BE2C (cell line): ENCODE data around the gene SDE2.
"Not testable (repeated sequence)": the region's sequence is repeated elsewhere in the genome, so short reads cannot be mapped to it uniquely, and the experiment has no call there.

Source experiments
- DNase-seq: peaks from one replicate; pipeline ENCODE4 v3.0.0-alpha.2; 2020
- H3K27me3 ChIP-seq: fragments of 250-450 bp; sonication (Bioruptor Pico); 2 replicates; pipeline ENCODE4 v1.5.1; 2020; ENCODE audit warnings: mild to moderate bottlenecking
- H3K36me3 ChIP-seq: fragments of 250-450 bp; sonication (Bioruptor Pico); 2 replicates; pipeline ENCODE4 v1.5.1; 2020; ENCODE audit warnings: mild to moderate bottlenecking
- H3K4me1 ChIP-seq: fragments of 250-450 bp; sonication (Bioruptor Pico); 2 replicates; pipeline ENCODE4 v1.5.1; 2020
- H3K4me3 ChIP-seq: 2 replicates; pipeline ENCODE4 v1.5.1; 2011; ENCODE audit warnings: low read depth, low read length
- H3K9me3 ChIP-seq: fragments of 250-450 bp; sonication (Bioruptor Pico); 2 replicates; pipeline ENCODE4 v1.5.1; 2020
- TF ChIP-seq, protein P1 (sequence below): IDR thresholded peaks from 2 replicates; pipeline ENCODE4 v1.5.1; 2012; ENCODE audit warnings: mild to moderate bottlenecking, low read depth, low read length

Gene SDE2

DNA sequence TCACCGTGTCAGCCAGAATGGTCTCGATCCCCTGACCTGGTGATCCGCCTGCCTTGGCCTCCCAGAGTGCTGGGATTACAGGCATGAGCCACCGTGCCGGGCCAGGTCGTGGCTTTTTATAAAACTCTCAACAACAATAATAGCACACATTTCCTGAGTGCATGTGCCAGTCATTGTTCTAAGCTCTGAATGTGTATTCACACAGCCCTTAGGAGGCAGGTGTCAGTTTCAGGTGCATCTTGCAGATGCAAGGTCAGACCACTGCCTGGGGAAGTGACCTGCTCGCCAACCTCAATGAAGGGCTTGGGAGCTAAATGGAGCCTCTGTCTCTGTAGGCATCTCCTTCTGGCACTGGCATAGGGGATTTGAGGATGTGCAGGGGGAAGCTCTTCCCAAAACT is 56.6 kb downstream of the SDE2 start:
- H3K4me1 ChIP-seq = no peaks in the 10 kb centered on the region
- H3K36me3 ChIP-seq = no peaks in the 10 kb centered on the region
- no peaks in the 10 kb centered on the region for H3K27me3 ChIP-seq
- H3K4me3 ChIP-seq = no peak overlapping the region
- TF ChIP-seq, protein P1, sequence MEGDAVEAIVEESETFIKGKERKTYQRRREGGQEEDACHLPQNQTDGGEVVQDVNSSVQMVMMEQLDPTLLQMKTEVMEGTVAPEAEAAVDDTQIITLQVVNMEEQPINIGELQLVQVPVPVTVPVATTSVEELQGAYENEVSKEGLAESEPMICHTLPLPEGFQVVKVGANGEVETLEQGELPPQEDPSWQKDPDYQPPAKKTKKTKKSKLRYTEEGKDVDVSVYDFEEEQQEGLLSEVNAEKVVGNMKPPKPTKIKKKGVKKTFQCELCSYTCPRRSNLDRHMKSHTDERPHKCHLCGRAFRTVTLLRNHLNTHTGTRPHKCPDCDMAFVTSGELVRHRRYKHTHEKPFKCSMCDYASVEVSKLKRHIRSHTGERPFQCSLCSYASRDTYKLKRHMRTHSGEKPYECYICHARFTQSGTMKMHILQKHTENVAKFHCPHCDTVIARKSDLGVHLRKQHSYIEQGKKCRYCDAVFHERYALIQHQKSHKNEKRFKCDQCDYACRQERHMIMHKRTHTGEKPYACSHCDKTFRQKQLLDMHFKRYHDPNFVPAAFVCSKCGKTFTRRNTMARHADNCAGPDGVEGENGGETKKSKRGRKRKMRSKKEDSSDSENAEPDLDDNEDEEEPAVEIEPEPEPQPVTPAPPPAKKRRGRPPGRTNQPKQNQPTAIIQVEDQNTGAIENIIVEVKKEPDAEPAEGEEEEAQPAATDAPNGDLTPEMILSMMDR = no peak
- no peaks in the 10 kb centered on the region for H3K9me3 ChIP-seq
- DNase-seq = no peak

DNA sequence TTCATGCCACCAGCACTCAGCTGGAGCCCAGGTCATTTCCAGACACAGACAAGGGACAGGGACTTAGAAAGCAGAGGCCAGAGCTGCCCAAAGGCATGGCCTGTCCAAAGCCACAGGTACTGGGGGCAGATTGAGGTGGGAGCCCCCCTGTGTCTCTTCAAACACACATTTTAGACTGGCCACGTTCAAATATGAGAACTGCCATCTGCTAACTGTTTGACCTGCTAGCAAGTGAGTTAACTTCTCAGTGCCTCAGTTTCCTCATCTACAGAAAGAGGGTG is 57.3 kb downstream of the SDE2 start:
- H3K27me3 ChIP-seq = no peaks in the 10 kb centered on the region
- no peaks in the 10 kb centered on the region for H3K36me3 ChIP-seq
- no peak for DNase-seq
- no peak overlapping the region for H3K4me3 ChIP-seq
- no peaks in the 10 kb centered on the region for H3K9me3 ChIP-seq
- H3K4me1 ChIP-seq = no peaks in the 10 kb centered on the region
- TF ChIP-seq, protein P1 = no peak

DNA sequence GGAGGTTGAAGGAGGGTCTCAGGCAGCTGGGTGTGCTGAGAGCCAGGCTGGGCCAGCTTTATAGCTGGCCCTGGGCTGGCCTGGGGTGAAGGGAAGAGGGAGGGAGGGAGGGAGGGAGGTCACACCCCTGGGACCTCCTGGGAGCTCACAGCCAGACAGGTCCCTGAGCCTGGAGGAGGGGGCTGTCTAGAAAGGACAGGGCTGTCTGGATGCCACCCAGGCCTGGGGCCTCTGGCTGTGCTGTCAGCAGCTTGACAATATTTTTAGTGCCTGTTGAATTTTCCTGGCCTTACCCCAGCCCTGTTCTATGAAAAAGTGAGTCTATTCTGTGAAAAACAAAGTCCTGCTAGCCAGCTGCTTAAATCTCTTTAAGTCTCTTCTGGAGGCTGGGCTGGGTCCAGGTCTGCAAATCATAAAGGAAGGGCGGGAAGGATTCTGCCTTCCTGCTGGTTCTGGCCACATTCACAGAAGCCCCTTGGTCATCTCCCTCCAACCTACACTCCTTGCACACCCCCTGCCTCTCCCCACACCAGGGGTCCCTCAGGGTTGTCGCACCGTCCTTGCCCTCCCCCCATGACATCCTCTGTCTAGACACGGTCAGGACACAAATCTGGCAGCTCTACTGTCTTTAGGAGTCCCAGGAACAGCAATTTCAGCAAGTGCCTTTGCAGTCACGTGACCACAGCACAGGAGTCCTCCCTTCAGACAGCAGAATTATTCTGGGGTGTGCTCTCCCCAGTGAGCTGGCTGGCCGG is 57.8 kb downstream of the SDE2 start, which contains the start of gene LEFTY2:
TSS of gene LEFTY2 (minus strand) at position 34 of the 755 bp plus-strand sequence. CDS start 80 bp downstream, outside the sequence.
- DNase-seq = no peak
- Histone ChIP-seq H3K9me3 (no peaks in the 10 kb centered on the region), H3K4me3 (no peak within 1 kb of the TSS), H3K36me3 (no peaks in the 10 kb centered on the region), H3K27me3 (no peaks in the 10 kb centered on the region), H3K4me1 (no peaks in the 10 kb centered on the region)
- TF ChIP-seq, protein P1 = no peak

DNA sequence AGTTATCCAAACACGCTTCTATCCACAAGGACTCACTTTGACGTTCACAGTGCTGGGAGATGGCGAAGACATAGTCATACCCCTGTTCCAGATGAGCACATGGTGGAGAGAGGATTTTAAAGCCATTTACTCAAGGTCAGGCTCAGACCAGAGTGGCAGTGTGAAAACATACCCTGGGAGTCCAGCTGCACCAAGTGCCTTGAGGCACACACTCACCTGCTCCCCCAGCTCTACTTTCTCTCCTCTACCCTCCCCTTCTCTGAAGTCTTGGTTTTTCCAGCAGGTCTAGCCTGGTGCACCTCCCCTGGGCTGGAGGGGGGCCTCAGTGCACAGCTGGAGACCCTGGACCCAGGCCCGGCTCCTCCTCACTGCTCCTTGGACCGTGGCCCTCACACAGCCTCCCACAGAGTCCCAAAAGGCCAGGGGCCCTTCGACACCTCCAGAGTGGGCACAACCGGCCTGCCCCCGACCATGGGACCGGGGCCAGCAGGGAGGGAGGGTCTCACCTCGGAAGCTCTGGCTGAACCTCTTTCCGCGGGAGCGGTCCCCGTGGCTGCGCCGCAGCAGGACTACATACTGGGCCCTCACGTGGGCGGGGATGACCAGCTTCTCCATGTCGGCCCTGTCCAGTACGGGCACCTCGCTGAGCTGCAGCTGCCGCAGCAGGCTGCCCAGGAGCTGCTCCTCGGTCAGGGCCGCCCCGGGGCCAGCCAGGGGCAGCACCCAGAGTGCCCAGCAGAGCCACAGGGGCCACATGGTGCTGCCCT is 58.6 kb downstream of the SDE2 start:
- TF ChIP-seq, protein P1 = no peak
- Histone ChIP-seq H3K4me3 (no peak overlapping the region), H3K27me3 (no peaks in the 10 kb centered on the region), H3K36me3 (no peaks in the 10 kb centered on the region), H3K9me3 (no peaks in the 10 kb centered on the region), H3K4me1 (no peaks in the 10 kb centered on the region)
- DNase-seq = no peak

DNA sequence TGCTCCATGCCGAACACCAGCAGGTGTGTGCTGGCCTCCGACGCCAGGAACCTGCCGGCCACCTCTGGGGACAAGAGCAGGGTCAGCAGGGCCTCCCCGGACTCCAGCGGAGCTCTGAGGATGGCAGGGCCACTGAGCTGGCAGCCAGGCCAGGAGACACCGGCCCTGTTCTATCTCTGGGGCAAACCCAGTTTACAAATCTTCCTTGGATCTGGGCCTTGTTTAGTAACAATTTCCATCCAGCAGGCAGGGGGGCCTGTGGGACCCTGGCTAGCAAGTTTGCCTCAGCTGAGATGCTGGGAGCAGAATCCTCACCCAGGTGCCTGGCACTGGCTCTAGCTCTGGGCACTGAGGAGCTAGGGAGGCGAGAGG is 59.2 kb downstream of the SDE2 start:
- not testable (repeated sequence) for H3K27me3 ChIP-seq, H3K9me3 ChIP-seq, H3K4me1 ChIP-seq, DNase-seq, H3K4me3 ChIP-seq, H3K36me3 ChIP-seq

DNA sequence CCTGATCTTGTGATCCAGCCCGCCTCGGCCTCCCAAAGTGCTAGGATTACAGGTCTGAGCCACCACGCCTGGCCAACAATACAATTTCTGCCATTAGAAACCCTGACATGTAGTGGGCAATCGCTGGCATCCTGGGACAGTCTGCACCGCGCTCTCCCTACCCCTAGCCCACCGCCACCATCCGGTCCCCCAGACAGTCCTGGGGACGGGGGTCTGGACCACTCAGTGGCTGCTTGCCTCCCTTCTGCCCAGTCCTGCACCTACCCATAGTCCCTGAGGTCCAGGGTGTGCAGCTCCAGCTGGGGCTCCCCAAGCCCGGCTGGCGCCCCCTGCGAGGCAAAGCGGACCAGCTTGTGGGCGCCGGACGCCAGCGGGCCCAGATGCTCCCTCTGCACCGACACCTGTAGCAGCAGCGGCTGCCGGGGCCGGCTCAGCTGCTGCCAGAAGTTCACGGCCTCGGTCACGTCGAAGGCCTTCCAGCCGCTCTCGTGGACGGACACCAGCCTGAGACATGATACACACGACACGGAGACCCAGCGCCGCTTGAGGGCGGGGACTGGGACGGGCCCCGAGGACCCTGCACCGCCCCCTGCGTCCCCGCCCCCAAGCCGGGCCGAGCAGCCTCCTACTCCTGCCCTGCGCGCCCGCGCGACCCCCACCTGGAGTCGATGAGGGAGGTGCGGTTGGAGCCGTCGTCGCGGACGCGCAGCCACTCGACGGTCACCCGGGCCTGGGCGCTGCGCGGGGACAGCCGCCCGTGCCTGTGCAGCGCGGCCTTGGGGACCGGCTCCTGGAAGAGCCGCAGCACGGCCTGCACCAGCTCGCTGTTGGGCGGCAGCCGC is 59.8 kb downstream of the SDE2 start:
- H3K9me3 ChIP-seq, H3K4me1 ChIP-seq, H3K4me3 ChIP-seq: not testable (repeated sequence)

More for the DNA sequence above, 59.8 kb downstream of the SDE2 start:
- H3K36me3 ChIP-seq, H3K27me3 ChIP-seq, DNase-seq: not testable (repeated sequence)
